HG03520 (cell line): ENCODE results near the gene THYN1.
"Not testable (repeated sequence)": the region's sequence is repeated elsewhere in the genome, so short reads cannot be mapped to it uniquely, and the experiment has no call there.

Source experiments
- ATAC-seq: cut with Tn5 transposase; IDR thresholded peaks from one replicate; pipeline ENCODE4 v1.9.1; 2021; ENCODE audit warnings: mild to moderate bottlenecking, moderate library complexity; ENCODE audit not compliant: unreplicated experiment

THYN1 gene

DNA sequence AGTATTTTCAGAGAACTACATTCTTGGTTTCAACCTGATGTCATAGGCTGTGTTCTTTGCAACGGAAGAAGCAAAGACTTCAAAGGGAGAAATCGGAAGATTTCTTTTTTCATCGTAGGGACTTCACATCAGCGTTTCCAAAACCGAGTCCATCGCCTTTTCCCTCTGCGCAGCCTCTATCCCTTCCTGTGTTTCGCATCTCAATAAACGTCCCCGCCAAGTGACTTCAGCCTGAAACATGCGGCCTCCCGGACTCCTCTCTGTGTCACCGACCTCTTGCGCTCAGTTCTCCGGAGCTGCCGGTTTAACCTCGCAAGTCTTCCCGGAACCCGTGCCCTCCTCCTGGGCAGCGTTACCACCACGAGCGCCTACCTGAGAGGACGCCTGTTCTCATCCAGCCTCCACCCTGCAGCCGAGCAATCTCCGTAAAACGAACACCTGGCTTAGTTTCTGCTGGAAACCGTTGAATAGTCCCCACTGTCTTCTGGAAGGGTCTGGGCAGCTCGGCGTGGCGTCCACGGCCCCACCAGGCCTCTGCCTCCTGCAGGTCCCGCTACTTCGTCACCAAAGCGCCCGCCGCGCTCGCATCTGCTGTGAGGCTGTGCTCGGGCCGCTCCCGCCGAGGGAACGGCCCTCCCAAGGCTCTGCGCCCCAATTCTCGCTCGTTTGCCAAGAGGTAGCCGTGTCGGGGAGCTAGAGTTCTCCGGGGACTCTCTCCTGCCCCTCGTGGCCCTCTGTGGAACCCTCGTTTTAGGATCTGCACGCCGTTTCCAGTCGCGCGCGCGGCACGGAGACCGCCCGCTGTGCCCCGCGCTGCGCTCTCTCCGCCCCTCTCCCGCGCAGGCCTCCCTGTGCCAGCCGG, 22.6 kb upstream of the THYN1 start, which contains the start of gene GLB1L3:
TSS of gene GLB1L3 (plus strand) at position 846 of the 862 bp plus-strand sequence. CDS start 362 bp downstream, outside the sequence.
- ATAC-seq, result peak; percentile 80

GRCh38 chr11:134275188-134275533, 22.0 kb upstream of the THYN1 start:
- ATAC-seq, result no peak

DNA sequence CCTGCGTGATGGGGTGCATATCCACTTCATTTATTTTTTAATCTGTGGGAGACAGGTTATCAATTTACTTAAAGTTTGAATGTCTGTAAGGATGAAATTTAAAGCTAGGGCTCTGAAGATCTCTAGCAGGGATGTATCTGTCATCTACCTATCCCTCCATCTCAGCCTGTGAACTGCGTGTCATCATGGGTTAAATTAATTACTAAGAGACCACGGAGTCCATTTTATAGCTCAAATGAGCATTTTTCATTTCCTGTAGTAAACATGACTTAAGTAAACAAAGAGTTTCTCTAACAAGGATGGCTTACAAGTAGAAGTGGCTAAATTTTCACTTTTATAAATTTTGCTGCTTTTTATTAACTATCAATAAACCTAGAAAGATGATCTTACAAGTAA, 20.2 kb upstream of the THYN1 start:
- no peak for ATAC-seq

- ATAC-seq, result no peak
Observed at GRCh38 chr11:134272381-134273316, 19.5 kb upstream of the THYN1 start.

DNA sequence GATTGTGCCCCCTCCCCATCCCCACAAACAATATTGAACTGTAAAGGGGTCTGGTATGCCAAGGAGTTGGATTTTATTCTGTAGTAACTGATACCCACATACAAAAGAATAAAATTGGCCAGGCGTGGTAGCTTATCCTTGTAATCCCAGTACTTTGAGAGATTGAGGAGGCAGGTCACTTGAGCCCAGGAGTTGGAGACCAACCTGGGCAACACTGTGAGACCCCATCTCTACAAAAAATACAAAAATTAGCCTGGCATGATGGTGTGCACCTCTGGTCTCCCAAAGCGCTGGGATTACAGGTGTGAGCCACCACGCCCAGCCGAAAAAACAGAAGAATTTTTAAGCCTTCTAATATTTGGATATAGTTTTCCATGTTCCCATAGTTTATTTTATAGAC, 18.8 kb upstream of the THYN1 start:
- no peak for ATAC-seq

DNA sequence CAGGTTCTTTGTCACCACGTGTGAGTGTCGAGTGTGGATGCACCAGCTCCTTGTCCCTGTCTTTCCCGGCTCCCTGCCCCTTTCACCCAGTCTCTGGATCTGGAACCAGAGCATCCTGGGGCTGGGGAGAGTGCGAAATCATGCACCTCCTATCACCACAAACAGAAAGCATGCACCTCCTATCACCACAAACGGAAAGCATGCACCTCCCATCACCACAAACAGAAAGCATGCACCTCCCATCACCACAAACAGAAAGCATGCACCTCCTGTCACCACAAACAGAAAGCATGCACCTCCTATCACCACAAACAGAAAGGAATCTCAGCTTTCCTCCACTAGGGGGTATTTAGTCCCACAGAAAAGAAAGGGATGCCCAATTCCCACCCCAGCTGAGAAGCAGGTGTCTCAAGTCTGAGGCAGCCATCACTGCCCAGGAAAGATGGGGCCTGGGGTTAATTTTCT, 17.1 kb upstream of the THYN1 start:
- no peak for ATAC-seq

DNA sequence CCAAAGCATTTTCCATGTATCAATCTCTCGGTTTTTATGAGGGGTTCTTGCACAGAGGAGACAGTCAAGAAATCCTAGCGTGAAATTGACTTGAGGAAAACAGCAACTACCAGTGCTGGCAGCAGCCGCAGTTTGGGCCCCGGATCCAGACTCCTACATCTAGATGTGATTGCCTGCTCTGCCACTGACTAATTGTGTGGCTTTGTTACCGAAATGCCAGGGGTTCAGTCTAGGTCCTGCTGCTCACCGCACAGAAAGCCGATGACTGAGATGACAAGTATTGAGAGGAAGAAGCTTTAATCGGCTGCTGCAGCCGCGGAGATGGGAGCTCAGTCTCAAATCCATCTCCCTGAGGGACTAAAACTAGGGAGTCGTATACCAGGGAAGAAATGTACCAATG, 14.8 kb upstream of the THYN1 start:
- ATAC-seq, result no peak

DNA sequence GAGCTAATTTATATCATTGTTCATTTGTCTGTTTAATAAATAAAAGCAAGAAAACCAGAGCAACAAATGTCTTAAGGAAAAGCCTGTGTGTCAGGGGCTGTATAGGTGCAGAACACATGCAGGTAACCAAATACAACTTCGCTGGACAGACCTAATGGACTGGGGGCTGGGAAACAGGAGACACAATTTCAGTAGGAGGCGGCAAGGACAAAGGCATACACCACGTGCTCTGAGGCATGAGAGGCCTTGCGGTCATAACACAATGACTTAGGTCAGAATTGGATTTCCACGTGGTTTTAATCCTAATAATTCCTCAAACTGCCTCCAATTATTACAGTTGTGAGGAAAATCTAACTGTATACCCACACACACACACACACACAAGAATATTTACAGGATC, 14.3 kb upstream of the THYN1 start:
- no peak for ATAC-seq

DNA sequence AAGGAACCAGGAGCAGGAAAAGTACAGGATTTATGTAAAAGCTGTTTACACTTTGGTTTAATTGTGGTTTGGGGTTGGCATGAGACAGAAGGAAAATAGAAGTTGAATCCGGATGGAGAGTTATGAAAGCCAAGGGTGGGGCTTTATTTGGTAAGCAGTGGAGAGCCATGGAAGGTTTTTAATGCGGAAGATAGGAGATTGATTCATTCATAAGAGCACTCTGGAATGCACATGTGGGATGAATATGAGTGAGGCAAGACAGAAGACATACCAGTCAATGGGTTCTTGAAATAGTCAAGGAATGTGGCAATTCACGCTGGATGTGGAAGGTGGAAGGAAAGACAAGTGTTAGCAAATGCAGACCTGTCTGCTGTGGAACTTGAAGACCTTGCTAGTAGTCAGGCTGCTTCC, 13.7 kb upstream of the THYN1 start:
- no peak for ATAC-seq

- no peak for ATAC-seq
Observed at GRCh38 chr11:134266440-134266839, 13.3 kb upstream of the THYN1 start.

GRCh38 chr11:134264966-134265764, 12.0 kb upstream of the THYN1 start:
- no peak for ATAC-seq

DNA sequence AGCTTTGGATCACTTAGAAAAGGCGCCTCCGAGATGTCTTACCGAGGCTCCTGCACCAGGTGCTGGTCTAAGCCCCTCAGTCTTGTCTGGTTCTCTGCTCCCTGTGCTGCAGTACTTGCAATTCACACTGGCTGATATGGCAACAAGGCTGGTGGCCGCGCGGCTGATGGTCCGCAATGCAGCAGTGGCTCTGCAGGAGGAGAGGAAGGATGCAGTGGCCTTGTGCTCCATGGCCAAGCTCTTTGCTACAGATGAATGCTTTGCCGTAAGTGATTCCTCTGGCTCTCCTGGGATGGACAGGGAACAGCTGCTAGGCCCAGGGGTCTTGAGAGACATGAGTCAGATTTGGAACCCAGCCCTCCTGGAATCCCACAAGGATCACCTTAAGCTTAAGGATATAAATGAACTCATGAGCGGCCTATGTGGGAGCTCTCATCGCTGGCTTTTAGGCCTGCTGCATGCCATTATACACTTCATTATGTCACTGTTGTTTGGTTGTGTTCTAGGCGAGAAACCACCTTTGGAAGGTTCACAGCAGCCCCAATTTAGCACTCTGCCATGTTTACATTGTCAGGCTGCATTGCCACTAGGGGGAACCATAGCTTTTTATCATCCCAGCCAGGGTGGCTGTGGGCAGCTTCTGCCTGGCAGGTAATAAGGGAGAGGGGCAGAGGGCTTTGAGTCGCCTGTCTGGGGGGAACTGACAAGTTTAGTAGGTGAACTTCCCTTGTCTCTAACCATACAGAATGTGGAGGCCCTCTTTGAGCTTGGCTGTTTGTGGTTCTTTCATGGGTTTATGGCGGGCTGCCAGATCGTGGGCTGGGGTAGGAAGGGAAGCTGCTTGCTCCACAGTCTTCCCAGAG, 8.7 kb upstream of the THYN1 start:
- ATAC-seq, result no peak

GRCh38 chr11:134260983-134261382, 7.8 kb upstream of the THYN1 start:
- no peak for ATAC-seq

DNA sequence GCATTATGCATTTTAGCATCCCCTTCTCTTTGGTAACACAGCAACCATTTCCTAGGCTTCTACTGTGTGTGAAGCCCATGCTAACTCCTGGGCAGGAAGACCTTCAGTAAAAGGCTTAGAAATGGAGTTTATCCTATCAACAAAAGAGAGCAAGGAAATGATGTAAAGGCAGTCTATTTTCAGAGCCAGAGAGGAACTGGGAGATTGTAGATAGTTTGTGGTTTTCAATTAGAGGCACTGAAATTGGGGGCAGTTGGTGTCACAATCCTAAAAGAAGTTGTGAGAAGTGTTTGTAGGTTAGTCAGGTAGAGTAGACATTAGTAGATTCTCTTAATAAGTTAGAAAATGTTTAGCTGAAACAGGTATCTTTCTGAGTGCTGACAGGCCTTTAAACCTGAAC, 7.4 kb upstream of the THYN1 start:
- ATAC-seq, result no peak

DNA sequence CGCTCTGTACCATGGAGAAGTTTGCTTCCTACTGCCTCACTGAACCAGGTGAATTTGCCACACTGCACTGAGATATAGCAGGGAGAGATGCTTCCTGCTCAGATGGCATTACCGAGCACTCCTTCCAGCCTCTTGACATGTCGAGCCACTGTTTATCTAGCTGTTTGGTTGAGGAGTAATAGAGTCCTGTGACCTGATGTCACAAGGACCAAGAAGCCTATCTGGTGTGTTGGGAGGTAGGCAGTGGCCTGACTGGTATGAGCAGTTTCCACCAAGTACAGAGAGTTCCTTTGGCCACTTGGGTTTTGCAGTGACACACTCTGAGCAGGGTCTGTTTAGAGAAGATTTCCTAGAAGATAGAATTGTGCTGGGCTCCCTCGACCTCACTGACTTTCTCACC, 5.4 kb upstream of the THYN1 start:
- no peak for ATAC-seq

DNA sequence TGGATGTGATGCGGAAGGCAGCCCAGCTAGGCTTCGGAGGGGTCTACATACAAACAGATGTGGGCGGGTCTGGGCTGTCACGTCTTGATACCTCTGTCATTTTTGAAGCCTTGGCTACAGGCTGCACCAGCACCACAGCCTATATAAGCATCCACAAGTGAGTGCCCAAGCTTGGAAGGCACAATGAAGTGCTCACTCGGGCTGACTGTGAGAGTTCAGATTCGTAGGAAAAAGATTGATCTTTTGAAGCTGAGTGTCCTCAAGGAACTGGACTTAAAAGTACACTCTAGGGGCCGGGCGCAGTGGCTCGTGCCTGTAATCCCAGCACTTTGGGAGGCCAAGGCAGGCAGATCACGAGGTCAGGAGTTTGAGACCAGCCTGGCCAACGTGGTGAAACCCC, 3.9 kb upstream of the THYN1 start:
- ATAC-seq, result no peak

GRCh38 chr11:134255184-134255561, 2.0 kb upstream of the THYN1 start:
- not testable (repeated sequence) for ATAC-seq

DNA sequence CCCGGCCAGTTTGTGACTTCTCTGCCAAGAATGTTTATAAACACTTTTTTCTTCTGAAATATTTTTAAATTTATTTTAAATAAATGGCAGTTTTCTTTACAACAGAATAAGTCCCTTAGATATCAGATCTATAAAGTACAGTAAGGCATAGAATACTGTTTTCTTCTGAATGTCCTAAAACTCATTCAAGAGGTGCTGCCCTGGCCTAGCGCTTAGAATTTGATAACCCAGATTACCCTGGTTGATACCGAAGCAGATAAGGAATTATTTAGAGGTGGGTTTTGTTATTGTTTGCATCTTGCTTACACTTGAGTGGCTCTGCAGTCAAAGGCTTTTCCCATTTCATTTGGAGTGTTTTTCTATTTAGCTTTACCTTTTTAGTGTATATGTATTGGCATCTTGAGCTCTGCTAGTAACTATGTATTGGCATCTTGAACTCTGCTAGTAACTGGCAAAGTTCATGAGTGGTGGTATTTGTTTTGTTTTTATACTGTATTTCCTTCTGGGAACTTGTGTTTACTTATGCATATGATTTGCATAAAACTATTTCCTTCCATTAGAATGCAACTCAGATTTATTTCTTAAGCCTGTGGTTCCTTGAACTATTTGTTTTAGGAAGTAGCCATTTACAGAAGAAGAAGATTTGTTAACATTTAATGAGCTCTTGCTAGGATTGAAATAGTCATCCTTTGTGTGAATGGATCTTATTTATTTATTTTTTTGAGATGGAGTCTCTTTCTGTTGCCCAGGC, 1.5 kb upstream of the THYN1 start:
- no peak for ATAC-seq
